MM.1S (cell line): ENCODE measurements around the gene TSPAN5.
A peak's percentile ranks its signal among the peaks of the same experiment; 100 is the strongest.

Source experiments
- DNase-seq: peaks from one replicate; pipeline ENCODE4 v3.0.0-alpha.2; 2015
- H2AFZ ChIP-seq: fragments of 300-600 bp; sonication (generic); 2 replicates; pipeline ENCODE4 v1.6.0; 2016; ENCODE audit warnings: antibody characterized with exemption, low read length
- H3F3A ChIP-seq: fragments of 300-600 bp; sonication (generic); 2 replicates; pipeline ENCODE4 v1.6.1; 2016; ENCODE audit warnings: mild to moderate bottlenecking, antibody characterized with exemption, low read length, moderate library complexity, mixed read lengths; ENCODE audit not compliant: insufficient read depth
- H3K27ac ChIP-seq: fragments of 300-600 bp; sonication (generic); 2 replicates; pipeline ENCODE4 v1.5.1; 2016; ENCODE audit warnings: mild to moderate bottlenecking, low read length
- H3K27me3 ChIP-seq: fragments of 300-600 bp; sonication (generic); replicated peaks from 2 replicates; pipeline ENCODE4 v1.6.0; 2016; ENCODE audit warnings: low read length; ENCODE audit not compliant: insufficient read depth
- H3K36me3 ChIP-seq: fragments of 300-600 bp; sonication (generic); replicated peaks from 2 replicates; pipeline ENCODE4 v1.6.1; 2016; ENCODE audit warnings: mild to moderate bottlenecking, low read length, mixed read lengths; ENCODE audit not compliant: insufficient read depth
- H3K4me1 ChIP-seq: fragments of 300-600 bp; sonication (generic); 2 replicates; pipeline ENCODE4 v1.6.1; 2016; ENCODE audit warnings: low read length, mixed read lengths
- H3K4me2 ChIP-seq: fragments of 300-600 bp; sonication (generic); 2 replicates; pipeline ENCODE4 v1.6.0; 2016; ENCODE audit warnings: low read depth, low read length
- H3K4me3 ChIP-seq: fragments of 300-600 bp; sonication (generic); 2 replicates; pipeline ENCODE4 v1.5.1; 2016; ENCODE audit warnings: low read length, mixed read lengths
- H3K79me2 ChIP-seq: fragments of 300-600 bp; sonication (generic); 2 replicates; pipeline ENCODE4 v1.6.1; 2016; ENCODE audit warnings: mixed run types, low read length, mixed read lengths
- H3K9ac ChIP-seq: fragments of 300-600 bp; sonication (generic); 2 replicates; pipeline ENCODE4 v1.6.1; 2016; ENCODE audit warnings: low read length, mixed read lengths
- H3K9me2 ChIP-seq: fragments of 300-600 bp; sonication (generic); replicated peaks from 2 replicates; pipeline ENCODE4 v1.6.1; 2016; ENCODE audit warnings: mild to moderate bottlenecking, low read length, mixed read lengths; ENCODE audit not compliant: insufficient read depth
- H3K9me3 ChIP-seq: fragments of 300-600 bp; sonication (generic); replicated peaks from 2 replicates; pipeline ENCODE4 v1.6.1; 2016; ENCODE audit warnings: mild to moderate bottlenecking, low read length, mixed read lengths; ENCODE audit not compliant: insufficient read depth
- H4K20me1 ChIP-seq: fragments of 300-600 bp; sonication (generic); 2 replicates; pipeline ENCODE4 v1.6.1; 2016; ENCODE audit warnings: mild to moderate bottlenecking, low read length, moderate library complexity, mixed read lengths; ENCODE audit not compliant: insufficient read depth
- EZH2 ChIP-seq: fragments of 300-600 bp; sonication (generic); optimal IDR thresholded peaks from 2 replicates; pipeline ENCODE3; 2017; ENCODE audit warnings: low read depth, mild to moderate bottlenecking, antibody characterized with exemption, low read length, mixed read lengths
- EZH2phosphoT487 ChIP-seq: fragments of 300-600 bp; sonication (generic); IDR thresholded peaks from 2 replicates; pipeline ENCODE4 v1.6.1; 2018; ENCODE audit warnings: antibody characterized with exemption, low read length
- TF ChIP-seq, protein P1 (sequence below): fragments of 300-600 bp; sonication (generic); IDR thresholded peaks from 2 replicates; pipeline ENCODE4 v1.5.1; 2016; ENCODE audit warnings: antibody characterized with exemption, low read length, mixed read lengths

The TSPAN5 gene

GRCh38 chr4:98659106-98659592 is 738 bp upstream of the TSPAN5 start:
- Histone ChIP-seq H3K9me3 (no peaks in the 10 kb centered on the region), H3K4me3 (peak overlapping the region; percentile 84), H4K20me1 (no peaks in the 10 kb centered on the region), H3K4me2 (peak overlapping the region; percentile 94), H3F3A (peaks cover 25% of the 10 kb centered on the region), H3K36me3 (no peaks in the 10 kb centered on the region), H3K79me2 (peaks cover 32% of the 10 kb centered on the region), H3K9ac (peak overlapping the region; percentile 62; the same call in 1 of the 2 replicates), H3K9me2 (no peaks in the 10 kb centered on the region), H3K27me3 (no peaks in the 10 kb centered on the region), H3K27ac (no peak overlapping the region), H2AFZ (peak overlapping the region; percentile 95), H3K4me1 (peaks cover 20% of the 10 kb centered on the region)
- no peak for DNase-seq
- TF ChIP-seq EZH2 (no peak), EZH2phosphoT487 (no peak)
- TF ChIP-seq, protein P1, sequence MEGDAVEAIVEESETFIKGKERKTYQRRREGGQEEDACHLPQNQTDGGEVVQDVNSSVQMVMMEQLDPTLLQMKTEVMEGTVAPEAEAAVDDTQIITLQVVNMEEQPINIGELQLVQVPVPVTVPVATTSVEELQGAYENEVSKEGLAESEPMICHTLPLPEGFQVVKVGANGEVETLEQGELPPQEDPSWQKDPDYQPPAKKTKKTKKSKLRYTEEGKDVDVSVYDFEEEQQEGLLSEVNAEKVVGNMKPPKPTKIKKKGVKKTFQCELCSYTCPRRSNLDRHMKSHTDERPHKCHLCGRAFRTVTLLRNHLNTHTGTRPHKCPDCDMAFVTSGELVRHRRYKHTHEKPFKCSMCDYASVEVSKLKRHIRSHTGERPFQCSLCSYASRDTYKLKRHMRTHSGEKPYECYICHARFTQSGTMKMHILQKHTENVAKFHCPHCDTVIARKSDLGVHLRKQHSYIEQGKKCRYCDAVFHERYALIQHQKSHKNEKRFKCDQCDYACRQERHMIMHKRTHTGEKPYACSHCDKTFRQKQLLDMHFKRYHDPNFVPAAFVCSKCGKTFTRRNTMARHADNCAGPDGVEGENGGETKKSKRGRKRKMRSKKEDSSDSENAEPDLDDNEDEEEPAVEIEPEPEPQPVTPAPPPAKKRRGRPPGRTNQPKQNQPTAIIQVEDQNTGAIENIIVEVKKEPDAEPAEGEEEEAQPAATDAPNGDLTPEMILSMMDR, result no peak

GRCh38 chr4:98657531-98658286 is 702 bp downstream of the TSPAN5 start:
- H3K9ac ChIP-seq, result peak overlapping the region; percentile 47; the same call in 1 of the 2 replicates
- no peaks in the 10 kb centered on the region for H3K27me3 ChIP-seq
- H4K20me1 ChIP-seq, result no peaks in the 10 kb centered on the region
- no peaks in the 10 kb centered on the region for H3K9me2 ChIP-seq
- H3K9me3 ChIP-seq, result no peaks in the 10 kb centered on the region
- H3K79me2 ChIP-seq, result peaks cover 41% of the 10 kb centered on the region
- peak overlapping the region; percentile 87 for H3K4me3 ChIP-seq
- peak overlapping the region; percentile 95 for H2AFZ ChIP-seq
- H3K4me1 ChIP-seq, result peaks cover 5% of the 10 kb centered on the region
- peak; percentile 50 for DNase-seq
- H3K36me3 ChIP-seq, result no peaks in the 10 kb centered on the region
- peak overlapping the region; percentile 93 for H3K4me2 ChIP-seq
- H3K27ac ChIP-seq, result no peak overlapping the region
- no peak for TF ChIP-seq EZH2
- no peak for TF ChIP-seq EZH2phosphoT487
- TF ChIP-seq, protein P1, result no peak
- H3F3A ChIP-seq, result peaks cover 11% of the 10 kb centered on the region

GRCh38 chr4:98656886-98657285 is 1.5 kb downstream of the TSPAN5 start:
- Histone ChIP-seq H2AFZ (no peak overlapping the region), H3K36me3 (no peaks in the 10 kb centered on the region), H3K27me3 (no peaks in the 10 kb centered on the region), H3K27ac (no peak overlapping the region), H3K9me3 (no peaks in the 10 kb centered on the region), H3K79me2 (peaks cover 41% of the 10 kb centered on the region), H3K4me3 (peak overlapping the region; percentile 87), H3K4me2 (peak overlapping the region; percentile 93), H4K20me1 (no peaks in the 10 kb centered on the region), H3K9ac (no peak overlapping the region), H3K4me1 (no peaks in the 10 kb centered on the region; the same call in 1 of the 2 replicates), H3F3A (peaks cover 3% of the 10 kb centered on the region), H3K9me2 (no peaks in the 10 kb centered on the region)
- DNase-seq, result no peak
- no peak for TF ChIP-seq EZH2
- TF ChIP-seq EZH2phosphoT487, result no peak
- TF ChIP-seq, protein P1, result no peak
